NCI-H146 treated with DMSO at 0.1 percent for 48 hours (cell line): ENCODE results near the gene CCDC170.

Experiments used
- DNase-seq: peaks from one replicate; lab custom pipeline; 2025; ENCODE audit not compliant: unreplicated experiment; lab: John Stamatoyannopoulos, UW

CCDC170 gene

GRCh38 chr6:151652325-151652724 is 158.5 kb downstream of the CCDC170 start:
- no peak for DNase-seq

DNA sequence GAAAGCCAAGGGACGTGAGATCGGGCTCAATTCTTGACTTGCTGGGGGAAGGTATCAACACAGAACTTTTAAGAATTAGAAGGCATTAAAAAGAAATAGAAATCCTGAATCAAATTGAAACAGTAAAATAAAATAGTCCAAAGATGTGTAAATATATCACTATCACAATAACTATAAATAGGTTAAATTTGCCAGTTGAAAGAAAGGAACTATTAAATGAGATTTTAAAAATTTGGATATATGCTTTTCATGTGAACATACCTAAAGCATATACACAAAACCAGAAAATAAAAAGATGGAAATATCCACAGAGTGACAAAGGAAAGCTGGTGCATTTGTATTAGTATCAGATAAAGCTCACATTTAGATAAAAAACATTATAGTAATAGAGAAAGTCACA is 161.3 kb downstream of the CCDC170 start:
- no peak for DNase-seq

DNA sequence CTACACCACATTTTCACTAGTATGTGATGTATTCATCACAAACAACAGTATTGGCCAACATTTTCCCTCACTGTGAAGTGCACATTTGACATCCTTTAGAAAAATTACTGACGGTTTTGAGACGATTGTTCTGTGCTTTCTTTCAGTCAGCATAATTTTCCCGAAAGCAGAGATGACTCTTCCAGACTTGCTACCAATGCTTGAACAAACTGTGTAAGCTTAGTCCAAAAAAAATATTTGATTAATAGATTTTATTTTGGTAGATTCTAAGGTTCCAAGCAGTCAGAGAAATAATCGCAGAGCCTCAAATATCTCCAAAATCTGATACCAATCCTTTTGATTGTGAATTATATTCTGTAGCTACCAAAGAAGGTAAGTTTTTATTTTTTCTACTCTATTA is 162.6 kb downstream of the CCDC170 start:
- DNase-seq: no peak

DNA sequence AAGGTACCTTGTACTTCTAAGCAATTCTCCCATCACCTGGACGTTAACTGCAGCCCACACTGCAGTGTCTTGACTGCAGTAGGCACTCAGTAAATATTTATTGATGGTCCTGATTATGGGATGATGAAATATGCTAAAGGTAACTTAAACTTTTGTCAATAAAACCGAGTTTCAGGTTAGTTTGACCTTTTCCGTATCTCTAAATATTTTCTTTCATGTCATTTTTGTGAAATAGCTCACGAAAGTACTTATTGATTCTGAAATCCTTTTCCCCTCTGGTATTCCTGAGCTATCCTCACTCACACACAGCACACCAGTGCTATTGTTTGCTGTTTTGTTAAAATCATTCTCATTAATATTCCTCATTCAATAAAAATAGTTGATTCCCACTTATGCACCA is 164.3 kb downstream of the CCDC170 start:
- no peak for DNase-seq

- DNase-seq: no peak
These were observed 165.4 kb downstream of the CCDC170 start for GRCh38 chr6:151659212-151659611.

GRCh38 chr6:151661509-151661908 is 167.7 kb downstream of the CCDC170 start:
- no peak for DNase-seq

DNA sequence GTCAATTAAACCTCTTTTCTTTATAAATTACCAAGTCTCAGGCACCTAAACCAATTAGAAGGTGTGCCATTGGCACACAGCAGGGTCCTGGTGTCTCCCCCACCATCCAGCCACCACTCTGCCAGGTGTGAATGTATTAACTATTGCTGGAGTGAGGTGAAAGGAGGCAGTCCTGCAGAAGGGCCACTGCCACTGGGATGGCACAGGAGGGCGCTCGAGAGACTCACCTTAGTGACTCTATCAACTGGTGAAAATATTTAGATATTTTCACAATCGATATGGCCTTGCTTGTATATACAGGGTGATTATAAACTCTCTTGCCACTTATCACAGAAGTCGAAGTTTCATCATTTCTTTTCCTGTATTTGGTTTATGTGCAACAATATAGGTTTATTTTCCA is 168.1 kb downstream of the CCDC170 start:
- DNase-seq: no peak

DNA sequence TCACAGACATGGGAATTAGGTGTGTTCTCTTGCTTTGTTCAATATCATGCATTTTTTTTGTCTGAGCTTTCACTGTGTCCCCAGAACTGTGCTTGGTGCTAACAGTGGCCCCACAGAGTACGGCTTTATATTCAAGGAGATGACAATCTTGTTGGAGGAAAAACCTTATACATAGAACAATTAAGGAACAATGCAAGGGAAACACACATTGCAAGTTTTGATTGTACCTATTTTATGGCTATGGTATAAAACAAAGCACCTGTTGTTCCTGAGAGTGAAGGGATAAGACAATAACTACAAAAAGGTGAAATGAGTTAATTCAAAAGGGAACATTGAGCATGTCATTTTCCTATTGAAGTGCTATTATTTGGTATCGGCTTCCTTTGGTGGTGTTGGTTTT is 169.7 kb downstream of the CCDC170 start:
- no peak for DNase-seq

DNA sequence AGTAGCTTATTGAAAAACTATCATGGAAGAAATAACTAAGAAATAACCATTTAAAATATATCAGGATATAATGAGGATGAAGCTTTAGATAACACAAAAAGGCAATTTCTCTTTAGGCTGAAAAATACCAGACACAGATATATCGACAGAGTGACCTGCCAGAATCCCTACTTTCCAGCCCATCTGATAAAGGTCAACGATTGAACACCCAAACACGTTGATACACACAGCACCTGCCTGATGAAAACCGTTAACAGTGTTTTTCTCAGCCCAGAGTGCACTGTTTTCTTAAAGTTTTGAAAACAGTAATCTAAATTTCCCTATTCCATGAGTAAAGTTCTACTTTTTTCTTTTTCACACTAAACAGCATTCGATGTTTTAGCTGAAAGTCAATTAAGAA is 170.6 kb downstream of the CCDC170 start:
- no peak for DNase-seq

- DNase-seq: no peak
These were observed 171.5 kb downstream of the CCDC170 start for GRCh38 chr6:151665329-151665728.

- DNase-seq: no peak
These were observed 172.7 kb downstream of the CCDC170 start for GRCh38 chr6:151666526-151666925.

- no peak for DNase-seq
These were observed 175.4 kb downstream of the CCDC170 start for GRCh38 chr6:151669208-151669560.

DNA sequence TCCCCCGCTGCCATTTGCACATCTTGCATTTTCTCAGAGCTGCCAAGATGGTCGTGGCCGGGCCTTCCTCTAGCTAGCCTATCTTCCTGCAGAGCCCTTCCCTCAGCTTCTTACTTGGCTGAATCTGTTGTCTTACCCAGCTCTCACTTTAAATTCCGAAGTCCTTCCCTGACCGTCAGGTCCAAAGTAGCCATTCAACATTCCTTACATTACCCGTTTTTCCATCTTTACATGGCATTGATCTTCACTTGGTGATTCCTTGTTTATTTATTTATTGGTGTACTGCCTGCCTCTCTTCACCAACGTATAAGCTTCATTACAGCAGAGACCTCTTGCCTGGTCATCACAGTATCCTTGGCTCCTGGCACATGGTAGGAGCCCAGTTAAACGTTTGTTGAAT is 176.3 kb downstream of the CCDC170 start:
- DNase-seq: no peak
